Osteoblast (primary cell): ENCODE results near the gene MEFV. TPM values are rescaled to one million over a fixed set of nuclear protein-coding genes. Genes with fewer than 3 reads are reported as not detected.

ENCODE experiments used
- DNase-seq: peaks from one replicate; pipeline ENCODE4 v3.0.0; 2011; ENCODE audit warnings: low spot score, mixed read lengths; ENCODE audit not compliant: insufficient read length; ENCODE audit errors: missing footprints
- H2AFZ ChIP-seq: 2 replicates; pipeline ENCODE4 v1.6.0; 2011; ENCODE audit warnings: mild to moderate bottlenecking, low read length
- H3K27ac ChIP-seq: 2 replicates; pipeline ENCODE4 v1.5.1; 2011; ENCODE audit warnings: mild to moderate bottlenecking, low read depth, low read length, moderate library complexity
- H3K27me3 ChIP-seq: 2 replicates; pipeline ENCODE4 v1.6.0; 2012; ENCODE audit warnings: mild to moderate bottlenecking, control low read depth, inconsistent platforms, low read length, moderate library complexity; ENCODE audit not compliant: insufficient read depth
- H3K36me3 ChIP-seq: 2 replicates; pipeline ENCODE4 v1.5.1; 2011; ENCODE audit warnings: mild to moderate bottlenecking, low read length, control low read depth, moderate library complexity; ENCODE audit not compliant: insufficient read depth
- H3K4me1 ChIP-seq: 2 replicates; pipeline ENCODE4 v1.5.1; 2011; ENCODE audit warnings: mild to moderate bottlenecking, low read length, control low read depth, moderate library complexity; ENCODE audit not compliant: insufficient read depth
- H3K4me2 ChIP-seq: 2 replicates; pipeline ENCODE4 v1.6.0; 2011; ENCODE audit warnings: mild to moderate bottlenecking, low read length; ENCODE audit not compliant: insufficient read depth
- H3K4me3 ChIP-seq: fragments of 200-600 bp; sonication (generic); 3 replicates; pipeline ENCODE4 v1.5.1; 2012; ENCODE audit warnings: mild to moderate bottlenecking, low read length, inconsistent platforms; ENCODE audit not compliant: insufficient read depth
- H3K79me2 ChIP-seq: 2 replicates; pipeline ENCODE4 v1.6.0; 2012; ENCODE audit warnings: mild to moderate bottlenecking, low read length, control low read depth, inconsistent platforms; ENCODE audit not compliant: insufficient read depth
- H3K9me3 ChIP-seq: 2 replicates; pipeline ENCODE4 v1.5.1; 2011; ENCODE audit warnings: low read depth, low read length, control low read depth
- H4K20me1 ChIP-seq: 2 replicates; pipeline ENCODE4 v1.6.0; 2012; ENCODE audit warnings: mild to moderate bottlenecking, low read length, control low read depth; ENCODE audit not compliant: insufficient read depth
- total RNA-seq: library from RNA; depleted of rRNA; stranded (reverse); fragments of >200 nt; gene quantifications from 2 replicates; pipeline ENCODE4 v1.2.3, GENCODE V29; 2012
- TF ChIP-seq, protein P1 (sequence below): IDR thresholded peaks from 2 replicates; pipeline ENCODE4 v1.5.1; 2011; ENCODE audit warnings: mild to moderate bottlenecking, low read depth, low read length, moderate library complexity; ENCODE audit errors: extremely low read depth

Gene MEFV
- total RNA-seq, 1 donor = under 0.01 TPM

GRCh38 chr16:3282730-3283542 lies 26.5 kb upstream of the MEFV start, which contains the start of gene ZNF263:
TSS of gene ZNF263 (plus strand) at chr16:3283491. CDS start at chr16:3283819, 328 bp downstream.
- Histone ChIP-seq H4K20me1 (peaks cover 19% of the 10 kb centered on the region), H3K4me2 (peak within 1 kb of the TSS; percentile 100), H2AFZ (peak within 1 kb of the TSS; percentile 98), H3K4me3 (peak within 1 kb of the TSS; percentile 91), H3K36me3 (peaks cover 13% of the 10 kb centered on the region), H3K9me3 (no peaks in the 10 kb centered on the region), H3K27ac (peak within 1 kb of the TSS; percentile 100), H3K4me1 (peaks cover 16% of the 10 kb centered on the region), H3K79me2 (peaks cover 42% of the 10 kb centered on the region), H3K27me3 (no peaks in the 10 kb centered on the region)
- peak; percentile 100 for DNase-seq
- TF ChIP-seq, protein P1, sequence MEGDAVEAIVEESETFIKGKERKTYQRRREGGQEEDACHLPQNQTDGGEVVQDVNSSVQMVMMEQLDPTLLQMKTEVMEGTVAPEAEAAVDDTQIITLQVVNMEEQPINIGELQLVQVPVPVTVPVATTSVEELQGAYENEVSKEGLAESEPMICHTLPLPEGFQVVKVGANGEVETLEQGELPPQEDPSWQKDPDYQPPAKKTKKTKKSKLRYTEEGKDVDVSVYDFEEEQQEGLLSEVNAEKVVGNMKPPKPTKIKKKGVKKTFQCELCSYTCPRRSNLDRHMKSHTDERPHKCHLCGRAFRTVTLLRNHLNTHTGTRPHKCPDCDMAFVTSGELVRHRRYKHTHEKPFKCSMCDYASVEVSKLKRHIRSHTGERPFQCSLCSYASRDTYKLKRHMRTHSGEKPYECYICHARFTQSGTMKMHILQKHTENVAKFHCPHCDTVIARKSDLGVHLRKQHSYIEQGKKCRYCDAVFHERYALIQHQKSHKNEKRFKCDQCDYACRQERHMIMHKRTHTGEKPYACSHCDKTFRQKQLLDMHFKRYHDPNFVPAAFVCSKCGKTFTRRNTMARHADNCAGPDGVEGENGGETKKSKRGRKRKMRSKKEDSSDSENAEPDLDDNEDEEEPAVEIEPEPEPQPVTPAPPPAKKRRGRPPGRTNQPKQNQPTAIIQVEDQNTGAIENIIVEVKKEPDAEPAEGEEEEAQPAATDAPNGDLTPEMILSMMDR = no peak

DNA sequence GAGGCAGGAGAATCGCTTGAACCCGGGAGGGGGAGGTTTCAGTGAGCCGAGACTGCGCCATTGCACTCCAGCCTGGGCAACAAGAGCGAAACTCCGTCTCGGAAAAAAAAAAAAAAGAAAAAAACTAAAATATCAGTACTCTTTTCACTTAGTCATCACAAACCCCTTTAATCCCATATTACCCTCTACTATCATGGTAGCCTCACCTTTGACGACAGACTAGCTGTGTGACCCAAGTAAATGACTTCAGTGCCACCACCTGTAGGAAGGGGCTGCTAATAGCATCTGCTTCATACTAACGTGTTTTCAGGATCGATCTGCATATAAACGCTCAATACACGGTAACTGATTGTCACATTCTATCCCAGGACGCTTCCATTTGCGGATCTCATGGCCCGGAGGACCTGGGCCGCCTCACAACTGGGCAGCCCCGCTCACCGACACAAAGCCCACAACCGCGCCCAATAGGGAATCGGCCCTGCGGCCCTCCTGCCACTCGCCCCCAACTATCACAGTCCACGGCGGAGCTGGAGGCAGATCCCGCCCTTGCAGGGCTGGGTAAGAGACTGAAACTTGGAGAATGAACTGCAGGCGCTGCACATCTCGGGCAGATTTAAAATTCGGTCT lies 25.8 kb upstream of the MEFV start:
- Histone ChIP-seq H3K27me3 (peaks cover 6% of the 10 kb centered on the region), H2AFZ (peak overlapping the region; percentile 98), H3K4me1 (peaks cover 16% of the 10 kb centered on the region), H3K4me2 (peak overlapping the region; percentile 100), H3K4me3 (peak overlapping the region; percentile 91), H3K9me3 (no peaks in the 10 kb centered on the region), H3K36me3 (peaks cover 9% of the 10 kb centered on the region), H3K79me2 (peaks cover 38% of the 10 kb centered on the region), H3K27ac (peak overlapping the region; percentile 100), H4K20me1 (peaks cover 19% of the 10 kb centered on the region)
- TF ChIP-seq, protein P1 = no peak
- peak; percentile 95 for DNase-seq

GRCh38 chr16:3281222-3281820 lies 24.9 kb upstream of the MEFV start:
- Histone ChIP-seq H3K4me3 (no peak overlapping the region), H3K4me2 (peak overlapping the region; percentile 100), H3K4me1 (peaks cover 16% of the 10 kb centered on the region), H3K27ac (no peak overlapping the region), H3K79me2 (peaks cover 30% of the 10 kb centered on the region), H3K9me3 (no peaks in the 10 kb centered on the region), H4K20me1 (peaks cover 16% of the 10 kb centered on the region), H2AFZ (no peak overlapping the region), H3K36me3 (peaks cover 3% of the 10 kb centered on the region), H3K27me3 (peaks cover 6% of the 10 kb centered on the region)
- TF ChIP-seq, protein P1 = no peak
- DNase-seq = no peak
